ENCODE data around the gene MAP6.
A peak's percentile ranks its signal among the peaks of the same experiment; 100 is the strongest.

MAP6 gene

DNA sequence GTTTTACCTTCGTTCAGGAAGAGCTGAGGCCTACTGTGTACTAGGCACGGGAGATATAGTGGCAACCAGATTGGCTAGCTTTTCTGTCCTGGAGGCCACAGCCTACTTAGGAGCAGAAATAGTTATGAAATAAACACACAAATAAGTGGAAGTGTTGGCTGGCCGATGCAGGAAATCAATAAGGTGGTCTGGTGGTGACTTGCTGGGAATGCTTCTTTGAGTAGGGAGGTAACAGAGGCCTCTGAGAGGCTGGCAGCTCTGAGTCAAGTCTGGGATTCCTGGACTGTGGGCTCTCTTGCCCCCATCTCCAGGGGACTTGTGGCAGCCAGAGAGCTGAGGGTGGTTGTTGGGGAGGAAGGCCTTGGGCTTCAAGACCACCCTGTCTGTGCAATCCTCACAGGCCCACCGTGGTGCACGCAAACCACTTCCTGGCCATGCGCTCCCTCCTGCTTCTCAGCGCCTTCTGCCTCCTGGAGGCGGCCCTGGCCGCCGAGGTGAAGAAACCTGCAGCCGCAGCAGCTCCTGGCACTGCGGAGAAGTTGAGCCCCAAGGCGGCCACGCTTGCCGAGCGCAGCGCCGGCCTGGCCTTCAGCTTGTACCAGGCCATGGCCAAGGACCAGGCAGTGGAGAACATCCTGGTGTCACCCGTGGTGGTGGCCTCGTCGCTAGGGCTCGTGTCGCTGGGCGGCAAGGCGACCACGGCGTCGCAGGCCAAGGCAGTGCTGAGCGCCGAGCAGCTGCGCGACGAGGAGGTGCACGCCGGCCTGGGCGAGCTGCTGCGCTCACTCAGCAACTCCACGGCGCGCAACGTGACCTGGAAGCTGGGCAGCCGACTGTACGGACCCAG, 102.7 kb downstream of the MAP6 start:
- DNase-seq: no peak

DNA sequence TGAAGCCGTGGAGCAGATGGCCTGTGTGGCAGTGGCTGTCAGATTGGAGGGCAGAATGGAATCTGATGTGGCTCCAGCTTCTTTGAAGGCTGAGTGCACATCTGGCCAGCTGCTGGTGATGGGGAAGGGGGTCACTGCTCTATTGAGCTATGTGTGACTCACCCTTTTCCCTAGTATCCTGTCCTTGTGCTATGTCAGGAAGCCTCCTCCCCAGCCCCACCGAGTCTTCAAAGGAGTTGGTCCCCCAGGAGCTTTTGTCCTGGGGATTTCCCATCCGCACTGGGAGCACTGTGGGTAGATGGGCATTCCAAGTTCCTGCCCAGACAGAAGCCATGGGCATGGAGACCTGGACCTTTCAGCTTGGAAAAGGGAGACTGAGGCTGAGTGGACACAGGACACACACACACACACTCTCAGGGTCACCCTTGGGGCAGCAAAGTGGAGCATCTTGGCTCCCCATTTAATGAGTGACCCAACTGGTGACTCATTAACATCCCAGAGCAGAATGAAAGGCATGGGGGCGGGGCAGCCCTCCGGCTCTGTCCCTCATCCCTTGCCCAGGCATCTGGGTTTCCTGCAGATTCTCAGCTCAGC, 103.5 kb downstream of the MAP6 start:
- DNase-seq: peak in 1 of 2 experiments; percentile 40

DNA sequence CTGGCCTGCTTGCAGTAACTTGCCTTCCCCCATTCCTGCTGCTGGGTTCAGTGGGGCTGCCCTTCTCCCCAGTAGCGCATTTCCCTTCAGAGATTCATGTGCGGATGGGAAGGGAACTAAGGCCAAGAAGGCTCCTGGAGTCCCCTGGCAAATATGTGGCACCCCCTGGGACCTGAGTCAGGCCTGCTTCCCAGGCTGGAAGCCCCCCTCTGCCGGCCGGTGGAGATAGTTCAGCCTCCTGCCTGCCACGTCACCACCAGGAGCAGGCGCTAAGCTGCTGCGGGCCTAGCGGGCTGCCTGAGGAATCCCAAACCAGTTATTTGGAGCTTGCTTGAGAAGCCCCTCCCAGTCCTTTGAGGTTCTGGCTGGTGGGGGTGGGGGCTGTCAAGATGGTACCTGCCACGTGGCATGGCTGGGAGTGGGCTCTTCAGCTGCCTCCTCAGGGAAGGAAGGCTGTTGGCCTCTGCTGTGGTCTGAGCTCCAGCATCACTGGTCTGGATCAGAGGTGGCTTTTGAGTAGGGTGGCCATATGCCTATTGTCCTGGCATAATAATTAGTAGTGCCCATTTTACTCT, 104.8 kb downstream of the MAP6 start:
- no peak for DNase-seq

DNA sequence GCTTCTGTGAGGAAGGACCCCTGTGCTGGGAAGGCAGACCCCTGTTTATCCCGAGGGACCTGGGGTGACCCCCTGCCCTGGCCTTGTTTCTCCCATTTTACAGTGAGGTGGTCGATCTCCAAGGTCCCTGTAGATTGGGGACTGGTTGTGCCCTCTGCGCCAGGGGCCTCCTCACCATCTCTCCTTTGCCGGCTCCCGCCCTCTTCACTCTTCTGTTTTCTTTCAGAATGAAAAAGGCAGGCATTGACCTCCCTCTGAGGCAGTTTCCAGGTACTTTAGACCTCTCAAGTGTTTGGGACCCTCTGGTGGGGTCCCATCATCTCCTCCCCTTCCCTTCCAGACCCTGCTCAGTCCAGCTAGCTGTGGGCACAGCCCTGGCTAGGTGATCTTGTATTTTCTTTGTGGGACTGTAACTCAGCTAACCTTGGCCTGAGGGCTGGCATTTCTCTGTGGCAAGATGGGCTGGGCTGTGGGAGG, 105.3 kb downstream of the MAP6 start:
- no peak for DNase-seq

DNA sequence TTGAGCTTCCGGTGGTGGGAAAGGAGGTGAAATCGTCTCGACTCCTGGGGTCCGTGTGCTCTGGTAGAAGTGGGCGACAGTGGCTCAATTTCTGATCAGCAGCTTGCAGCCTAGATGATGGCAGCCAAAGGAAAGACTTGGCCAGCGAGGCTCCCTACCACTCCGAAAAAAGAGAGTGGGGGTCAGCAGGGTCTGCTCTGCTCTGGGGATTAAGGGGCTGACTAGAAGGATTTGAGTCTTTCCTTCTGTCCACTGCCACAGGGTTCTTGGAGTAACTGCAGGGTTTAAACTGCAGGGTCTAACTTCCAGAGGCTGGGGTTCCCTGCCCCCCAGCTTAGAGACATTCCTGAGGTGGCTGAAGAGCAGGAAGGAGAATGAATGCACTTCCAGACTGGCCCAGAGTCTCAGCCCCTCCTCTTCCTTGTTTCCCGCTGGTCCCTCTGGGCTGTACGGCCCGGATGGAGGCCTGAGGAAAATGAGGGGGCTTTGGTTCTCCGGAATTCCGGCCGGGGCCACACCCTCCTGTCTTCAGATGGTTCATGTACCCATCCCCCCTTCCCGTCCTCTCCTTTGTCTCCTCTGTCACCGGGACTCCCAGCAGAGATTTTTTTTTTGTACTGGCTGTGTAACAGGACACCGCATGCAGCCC, 105.9 kb downstream of the MAP6 start:
- DNase-seq: peak; percentile 55 to 63

DNA sequence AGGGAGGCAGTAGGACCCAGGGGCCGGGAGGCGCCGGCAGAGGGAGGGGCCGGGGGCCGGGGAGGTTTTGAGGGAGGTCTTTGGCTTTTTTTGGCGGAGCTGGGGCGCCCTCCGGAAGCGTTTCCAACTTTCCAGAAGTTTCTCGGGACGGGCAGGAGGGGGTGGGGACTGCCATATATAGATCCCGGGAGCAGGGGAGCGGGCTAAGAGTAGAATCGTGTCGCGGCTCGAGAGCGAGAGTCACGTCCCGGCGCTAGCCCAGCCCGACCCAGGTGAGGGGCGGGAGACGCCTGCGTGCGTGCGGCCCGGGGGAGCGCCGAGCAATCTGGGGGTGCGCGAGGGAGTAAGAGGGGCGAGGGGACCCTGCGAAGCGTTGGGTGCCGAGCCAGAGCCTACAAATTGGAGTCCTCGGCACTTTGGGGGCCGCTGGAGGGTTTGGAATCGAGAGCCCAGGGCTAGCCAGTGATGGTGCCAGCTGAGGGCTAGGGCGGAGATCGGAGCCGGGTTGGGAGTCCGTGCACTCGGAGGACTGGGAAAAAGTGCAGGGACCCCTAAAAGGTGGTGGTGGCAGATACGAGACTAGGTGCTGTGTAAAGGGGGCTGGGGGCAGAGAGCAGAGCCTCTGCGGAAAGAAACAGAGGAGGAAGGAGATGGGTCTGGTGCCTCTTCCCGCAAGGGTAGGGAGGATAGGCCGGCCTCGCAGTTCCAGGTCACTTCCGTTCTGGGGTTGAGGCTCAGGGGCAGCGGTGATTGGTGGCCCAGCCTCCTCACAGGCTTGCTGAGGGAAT, 106.6 kb downstream of the MAP6 start, which contains the start of gene SERPINH1:
Gene SERPINH1, plus strand, starts transcription at position 206 of the 788 bp plus-strand sequence. CDS start 4,097 bp downstream, outside the sequence.
- DNase-seq: peak; percentile 56 to 91

DNA sequence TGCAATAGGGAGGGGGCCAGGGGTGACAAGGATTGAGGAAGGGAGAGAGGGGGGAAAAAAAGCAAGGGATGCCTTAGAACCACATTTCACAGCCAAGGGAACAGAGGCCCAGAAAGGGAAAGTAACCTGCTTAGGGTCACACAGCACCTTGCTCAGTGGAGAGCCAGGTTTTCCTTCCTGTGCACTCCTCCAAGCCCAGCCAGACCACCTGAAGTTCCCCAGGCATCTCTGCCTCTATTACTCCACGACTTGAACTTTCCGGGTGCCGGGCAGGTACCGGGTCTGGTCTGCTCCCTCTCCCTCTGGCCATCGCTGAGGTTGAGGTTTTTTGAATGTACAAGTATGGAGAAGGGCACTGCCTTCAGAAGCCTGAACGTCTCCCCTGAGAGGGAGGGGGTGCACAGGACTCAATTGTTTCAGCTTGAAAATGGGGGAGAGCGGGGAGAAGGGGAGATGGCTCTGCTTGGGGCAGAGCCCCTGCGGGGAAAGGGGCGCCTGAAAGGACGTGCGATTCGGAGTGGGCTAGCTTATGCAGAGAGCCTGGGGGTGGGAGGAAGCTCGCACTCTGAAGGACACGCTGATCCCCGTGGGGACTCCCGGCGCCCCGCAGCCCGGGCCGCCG, 107.3 kb downstream of the MAP6 start:
- no peak for DNase-seq

DNA sequence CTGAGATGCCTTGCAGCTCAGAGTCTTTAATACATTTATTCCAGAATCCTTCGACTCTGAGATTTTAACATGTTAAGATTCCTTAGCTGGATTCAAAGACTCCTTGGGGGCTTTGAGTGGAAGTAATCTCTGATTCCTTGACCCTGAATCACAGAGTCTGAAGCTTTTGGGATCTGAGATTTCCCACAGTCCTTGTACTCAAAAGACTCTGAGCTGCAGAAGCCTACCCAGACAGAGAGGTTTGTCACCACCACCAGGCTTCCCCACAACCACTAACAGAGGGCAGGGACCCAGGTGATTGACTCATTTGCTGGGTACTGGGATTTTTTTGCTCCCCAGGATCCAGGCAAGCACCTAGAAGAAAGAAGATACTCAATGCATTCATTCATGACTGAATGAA, 108.2 kb downstream of the MAP6 start:
- no peak for DNase-seq

DNA sequence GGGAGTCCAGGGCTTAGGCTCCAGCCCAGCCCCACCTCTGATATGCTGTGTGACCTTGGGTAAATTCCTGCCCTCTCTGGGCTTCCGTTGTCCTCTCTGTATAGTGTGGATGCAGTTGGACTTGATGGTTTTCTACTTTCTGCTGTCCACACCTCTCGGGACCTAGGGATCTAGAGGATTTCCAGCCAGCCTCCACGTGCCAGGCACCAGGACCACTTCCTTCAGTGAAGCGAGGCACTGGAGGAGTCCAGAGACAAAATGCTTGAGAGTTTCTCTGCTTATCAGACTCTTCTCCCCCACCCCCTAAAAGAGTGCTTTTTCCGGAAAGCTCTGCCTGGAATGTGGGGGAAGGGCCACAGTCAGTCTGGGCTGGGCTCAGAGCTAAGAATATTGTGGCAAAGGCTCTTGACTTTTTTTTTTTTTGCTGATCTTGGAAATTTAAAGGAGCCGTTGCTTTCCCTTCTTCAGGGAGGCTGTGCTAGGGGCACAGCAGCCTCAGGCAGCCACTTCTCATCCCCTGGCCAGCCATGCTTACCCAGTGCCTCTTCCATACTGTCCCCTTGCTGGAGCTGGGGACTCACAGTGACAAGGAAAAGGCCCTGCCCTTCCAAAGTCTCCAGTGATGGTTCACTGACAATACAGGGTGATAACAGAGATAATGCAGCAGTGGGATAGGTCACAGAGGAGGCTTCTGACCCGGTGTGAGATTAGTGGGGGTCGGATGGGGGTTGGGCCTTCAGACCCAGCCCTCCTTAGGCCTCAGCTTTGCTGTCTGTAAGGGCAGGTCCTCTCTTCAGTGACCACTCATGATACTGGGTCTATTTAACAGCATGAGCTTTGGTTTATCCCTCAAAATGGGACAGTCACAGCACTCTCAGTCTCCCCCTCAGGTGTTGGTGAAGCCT, 109.6 kb downstream of the MAP6 start:
- no peak for DNase-seq

DNA sequence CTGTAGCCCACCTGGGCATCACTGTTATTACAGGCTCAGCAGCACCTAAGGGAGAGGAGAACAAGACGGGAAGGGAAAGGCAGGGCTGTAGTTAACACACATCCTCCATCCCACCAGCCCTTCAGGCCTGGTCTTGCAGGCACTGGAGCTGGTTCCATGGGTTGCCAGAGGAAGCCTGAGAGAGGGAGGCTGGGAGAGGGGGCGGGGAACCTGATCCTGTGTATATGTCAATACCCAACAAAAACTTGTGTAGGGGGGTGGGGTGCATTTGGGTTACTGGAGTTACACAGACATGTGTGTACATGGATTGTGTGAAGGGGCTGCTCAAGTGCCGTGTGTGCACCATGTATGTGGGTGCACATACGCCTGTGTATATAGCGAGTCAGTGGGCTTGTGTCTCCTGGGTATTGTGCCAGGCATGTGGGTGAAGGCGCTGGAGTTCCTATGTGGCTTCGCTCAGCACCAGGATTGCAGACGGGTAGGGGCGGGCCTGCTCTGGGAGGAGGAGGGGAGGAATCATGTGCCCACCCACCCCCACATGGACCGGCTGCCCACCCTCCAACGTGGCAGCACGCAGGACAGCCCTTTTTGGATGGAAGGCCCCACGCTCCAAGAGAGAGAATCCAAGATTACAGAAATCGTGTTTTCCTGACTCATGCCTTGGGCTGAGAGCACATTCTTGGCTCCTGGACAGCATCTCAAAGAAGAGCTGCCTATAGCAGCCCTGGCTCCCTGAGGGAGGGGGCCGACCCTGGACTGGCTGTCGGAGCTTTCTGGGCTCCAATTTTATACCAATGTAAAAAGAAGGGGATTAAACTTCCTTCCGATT, 111.0 kb downstream of the MAP6 start:
- DNase-seq: no peak

DNA sequence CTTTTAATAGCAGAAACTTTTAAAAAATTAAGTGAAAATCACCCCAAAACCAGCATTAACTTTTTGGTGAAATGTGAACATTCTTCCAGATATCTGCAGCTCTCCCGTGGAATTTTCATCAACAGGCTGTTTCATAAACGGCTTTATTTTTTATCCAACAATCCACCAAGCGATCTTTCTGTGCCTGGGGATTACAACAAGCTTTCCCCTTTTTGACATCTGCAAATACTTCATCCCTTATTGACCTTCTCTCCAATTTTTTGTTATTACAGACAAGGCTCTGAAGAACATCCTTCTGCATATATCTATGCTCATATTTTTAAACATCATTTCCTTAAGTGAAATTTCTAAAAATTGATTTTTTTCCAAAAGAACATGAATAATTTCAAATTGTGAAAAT, 112.6 kb downstream of the MAP6 start:
- no peak for DNase-seq

DNA sequence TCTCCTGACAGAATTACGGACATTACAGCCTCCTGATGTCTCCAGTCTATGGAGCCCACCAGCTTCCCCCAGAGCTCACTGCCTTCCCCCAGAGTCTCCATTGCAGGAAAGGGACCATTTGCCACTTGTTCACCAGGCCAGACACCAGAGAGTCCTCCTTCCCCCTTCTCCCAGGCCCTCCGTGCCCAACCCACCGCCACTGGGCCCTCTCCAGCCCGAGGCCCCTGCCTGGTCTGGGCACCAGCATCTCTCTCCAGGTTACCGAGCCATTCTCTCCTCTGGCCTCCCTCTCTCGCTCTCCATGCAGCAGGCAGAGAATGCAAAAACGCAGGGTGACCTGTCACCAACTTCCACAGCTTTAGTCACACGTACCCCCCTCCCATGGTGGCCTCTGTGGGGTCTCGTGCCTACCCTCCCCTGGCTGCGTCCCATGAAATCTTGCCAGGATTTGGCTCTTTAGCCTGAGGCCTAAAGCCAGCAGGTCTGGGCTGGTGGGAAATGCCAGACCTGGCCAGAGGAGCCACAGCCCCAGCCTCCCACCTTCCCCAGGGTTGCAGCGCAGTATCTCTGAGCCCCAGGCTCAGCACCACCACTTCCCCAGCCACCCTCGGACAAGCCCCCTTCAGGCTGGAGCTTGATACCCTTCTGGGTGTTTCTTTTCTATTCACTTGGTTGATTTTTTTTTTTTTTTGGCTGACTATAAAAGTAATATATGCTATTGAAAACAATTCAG, 113.6 kb downstream of the MAP6 start:
- no peak for DNase-seq

DNA sequence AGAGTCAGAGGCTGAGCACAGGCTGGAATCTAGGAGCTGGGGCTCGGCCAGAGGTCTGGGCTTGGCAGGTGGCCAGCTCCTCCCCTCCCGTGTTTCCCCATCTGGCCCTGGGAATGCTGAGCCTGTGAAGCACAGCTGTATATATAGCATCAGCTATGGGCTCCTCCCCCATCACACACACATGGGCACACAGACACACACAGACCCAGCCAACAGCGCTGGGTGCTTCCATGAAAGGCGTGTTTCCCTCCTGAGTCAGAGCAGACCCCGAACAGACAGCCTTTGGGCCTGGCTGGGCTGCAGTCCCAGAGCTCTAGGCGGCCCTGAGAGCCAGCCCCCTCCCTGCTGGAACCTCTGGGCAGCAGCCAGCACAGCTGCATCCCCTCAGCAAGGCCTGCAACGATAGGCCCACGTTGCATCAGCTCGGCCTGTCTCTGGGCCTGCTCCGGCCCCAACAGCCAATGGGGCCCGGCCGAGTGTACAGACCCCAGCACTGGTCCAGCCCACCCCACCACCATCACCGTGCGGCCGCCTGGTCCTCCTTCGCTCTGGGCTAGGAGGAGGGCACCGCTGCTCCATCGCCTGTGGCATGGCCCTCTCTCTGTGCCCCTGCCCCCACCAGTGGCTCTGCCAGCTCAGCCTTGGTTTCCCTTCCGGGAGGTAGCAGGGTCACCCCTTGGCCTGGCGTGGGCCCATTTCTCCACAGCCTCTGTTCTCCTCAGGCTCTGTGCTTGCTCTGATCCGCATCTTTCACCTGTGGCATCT, 114.4 kb downstream of the MAP6 start:
- DNase-seq: no peak

DNA sequence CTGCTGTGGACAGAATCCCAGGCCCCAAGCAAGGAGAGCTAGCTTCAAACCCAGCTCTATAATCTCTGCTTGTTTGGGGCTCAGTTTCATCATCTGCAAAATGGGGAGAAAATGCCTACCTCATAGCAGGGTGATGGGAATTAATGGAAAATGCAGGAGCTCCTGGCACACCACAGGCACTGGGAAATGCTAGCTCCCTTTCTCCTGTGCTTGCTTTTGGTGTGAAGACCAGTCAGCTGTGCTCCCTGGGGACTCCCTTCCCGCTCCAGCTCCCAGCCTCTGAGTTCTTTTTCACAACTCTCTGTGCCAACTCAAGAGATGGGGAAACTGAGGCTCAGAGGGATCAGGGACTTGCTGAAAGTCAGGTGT, 115.0 kb downstream of the MAP6 start:
- DNase-seq: no peak

DNA sequence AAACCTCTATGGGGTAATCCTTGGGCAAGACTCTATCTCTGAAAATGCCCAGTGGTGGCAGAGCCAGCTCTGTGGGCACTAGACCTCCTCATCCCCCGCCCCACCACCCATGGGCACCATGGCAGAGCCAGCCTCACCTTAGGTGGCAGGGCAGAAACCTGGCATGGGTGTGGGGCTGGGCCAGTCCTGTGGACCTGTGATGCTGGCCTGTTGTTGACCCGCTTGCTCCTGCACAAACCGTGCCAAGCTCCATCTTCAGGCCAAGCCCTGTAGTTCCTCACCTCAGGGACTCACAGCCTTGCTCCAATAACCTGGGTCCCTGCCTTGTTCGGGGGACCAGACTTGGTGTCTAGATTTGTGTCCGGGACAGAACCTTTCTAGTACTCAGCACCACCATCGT, 115.7 kb downstream of the MAP6 start:
- no peak for DNase-seq

DNA sequence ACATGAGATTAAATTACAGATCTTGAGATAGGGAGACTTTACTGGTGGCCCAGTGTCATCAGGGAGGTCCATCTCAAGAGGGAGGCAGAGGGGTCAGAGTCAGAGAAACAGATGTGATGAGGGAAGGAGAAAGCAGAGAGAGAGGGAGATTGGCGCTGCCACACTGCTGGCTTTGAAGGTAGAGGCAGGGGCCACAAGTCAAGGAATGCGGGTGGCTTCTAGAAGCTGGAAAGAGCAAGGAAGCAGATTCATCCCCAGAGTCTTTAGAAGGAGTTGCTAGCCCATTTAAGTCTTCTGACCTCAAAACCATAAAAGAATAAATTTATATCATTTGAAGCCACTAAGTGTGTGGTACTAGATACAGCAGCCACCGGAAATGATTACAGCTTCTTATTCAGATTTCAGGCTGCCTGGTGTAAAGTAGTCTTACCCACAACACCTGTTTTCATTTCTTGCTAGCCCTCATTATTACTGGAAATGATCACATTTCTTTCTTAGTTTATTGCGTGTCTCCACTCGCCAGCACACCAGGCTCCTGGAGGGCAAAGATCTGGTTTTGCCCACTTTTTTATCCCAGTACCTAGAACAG, 119.4 kb downstream of the MAP6 start:
- no peak for DNase-seq

DNA sequence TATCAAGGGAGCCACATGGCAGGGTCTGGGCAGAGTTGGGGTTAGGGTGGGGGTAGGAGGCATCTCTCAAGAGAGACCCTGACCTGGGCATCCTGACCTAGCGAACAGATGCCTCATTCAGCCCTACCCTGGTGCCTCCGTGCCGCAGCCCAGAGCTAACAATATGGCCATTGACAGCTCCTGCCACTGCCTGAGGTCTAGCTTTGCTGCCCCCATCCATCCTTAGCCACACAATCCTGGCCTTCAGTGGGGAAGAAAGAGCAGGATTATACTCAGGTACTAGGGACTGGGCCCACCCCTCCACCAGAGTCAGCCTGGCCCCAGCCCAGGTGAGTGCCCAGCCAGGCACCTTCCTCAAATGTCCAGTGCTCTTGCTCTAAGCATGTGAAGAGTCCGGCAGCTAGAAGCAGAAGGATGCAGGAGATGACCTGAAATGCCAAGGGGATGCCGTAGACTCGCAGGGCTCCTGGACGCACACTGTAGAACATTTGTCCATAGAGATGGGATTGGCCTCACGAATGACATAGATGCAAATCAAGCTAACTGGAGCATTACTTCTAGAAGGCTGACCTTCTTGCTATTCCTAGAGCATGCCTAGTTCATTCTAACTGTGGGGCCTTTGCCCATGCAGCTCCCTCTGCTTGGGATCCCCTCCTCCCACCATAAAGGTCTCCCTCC, 120.1 kb downstream of the MAP6 start:
- no peak for DNase-seq

DNA sequence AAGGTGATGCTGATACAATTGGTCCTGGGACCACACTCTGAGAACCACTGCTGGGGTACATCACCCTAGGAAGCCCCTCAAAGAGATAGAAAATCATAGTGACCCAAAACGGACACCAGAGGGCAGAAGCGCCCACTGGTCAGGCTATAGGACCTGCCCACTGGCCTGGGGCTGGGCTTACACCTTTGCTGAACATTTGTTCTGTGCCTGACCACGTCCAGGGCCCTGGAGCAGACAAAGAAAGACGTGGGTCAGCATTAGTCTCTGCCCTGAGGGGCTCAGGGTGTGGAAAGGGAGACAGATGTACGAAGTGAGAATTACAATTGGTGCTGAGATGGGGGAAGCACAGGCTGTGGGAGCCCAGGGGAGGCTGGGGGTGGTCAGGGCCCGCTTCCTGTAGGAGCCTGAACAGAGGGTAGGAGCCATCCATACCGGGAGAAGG, 121.2 kb downstream of the MAP6 start:
- peak; percentile 38 to 58 for DNase-seq
